H9 (cell line): Measurements from ENCODE around the gene EIF3K. TPM values are rescaled to one million over a fixed set of nuclear protein-coding genes. Genes with fewer than 3 reads are reported as not detected.

Experiments
- DNase-seq: peaks from one replicate; pipeline ENCODE4 v3.0.0-alpha.2; 2017
- H2AFZ ChIP-seq: one replicate; pipeline ENCODE4 v1.6.1; 2013; ENCODE audit warnings: mild to moderate bottlenecking, low read length, control low read depth, moderate library complexity
- H2AK5ac ChIP-seq: 2 replicates; pipeline ENCODE4 v1.6.1; 2013; ENCODE audit warnings: low read length, control low read depth, mixed read lengths; ENCODE audit not compliant: insufficient read length
- H2BK120ac ChIP-seq: one replicate; pipeline ENCODE4 v1.6.1; 2013; ENCODE audit warnings: low read depth, mild to moderate bottlenecking, low read length, control low read depth, inconsistent platforms; ENCODE audit not compliant: poor library complexity, severe bottlenecking
- H2BK12ac ChIP-seq: 2 replicates; pipeline ENCODE4 v1.6.1; 2013; ENCODE audit warnings: low read length, control low read depth, mixed read lengths, low read depth; ENCODE audit not compliant: insufficient read length
- H2BK15ac ChIP-seq: 2 replicates; pipeline ENCODE4 v1.6.1; 2013; ENCODE audit warnings: low read depth, low read length, control low read depth
- H2BK20ac ChIP-seq: one replicate; pipeline ENCODE4 v1.6.1; 2013; ENCODE audit warnings: low read depth, mild to moderate bottlenecking, low read length, control low read depth, inconsistent platforms; ENCODE audit not compliant: poor library complexity, severe bottlenecking
- H2BK5ac ChIP-seq: 2 replicates; pipeline ENCODE4 v1.6.1; 2013; ENCODE audit warnings: low read length, control low read depth, mixed read lengths; ENCODE audit not compliant: insufficient read length
- H3K14ac ChIP-seq: 2 replicates; pipeline ENCODE4 v1.6.1; 2013; ENCODE audit warnings: low read length, control low read depth; ENCODE audit not compliant: insufficient read depth
- H3K18ac ChIP-seq: 2 replicates; pipeline ENCODE4 v1.6.1; 2013; ENCODE audit warnings: low read depth, mild to moderate bottlenecking, mixed read lengths, low read length, control low read depth; ENCODE audit not compliant: insufficient read length
- H3K23ac ChIP-seq: 2 replicates; pipeline ENCODE4 v1.6.1; 2013; ENCODE audit warnings: low read length, control low read depth, mixed read lengths, low read depth; ENCODE audit not compliant: insufficient read length
- H3K23me2 ChIP-seq: 2 replicates; pipeline ENCODE4 v1.6.1; 2013; ENCODE audit warnings: low read depth, mild to moderate bottlenecking, mixed read lengths, low read length, control low read depth; ENCODE audit not compliant: insufficient read length, poor library complexity, severe bottlenecking
- H3K27ac ChIP-seq: 2 replicates; pipeline ENCODE4 v1.5.1; 2013; ENCODE audit warnings: low read length, control low read depth, mixed read lengths, low read depth; ENCODE audit not compliant: insufficient read length
- H3K27me3 ChIP-seq: 2 replicates; pipeline ENCODE4 v1.6.1; 2013; ENCODE audit warnings: low read length, control low read depth, inconsistent platforms; ENCODE audit not compliant: insufficient read depth
- H3K4ac ChIP-seq: 2 replicates; pipeline ENCODE4 v1.6.1; 2013; ENCODE audit warnings: low read depth, mild to moderate bottlenecking, control low read depth, inconsistent platforms, low read length, moderate library complexity
- H3K4me1 ChIP-seq: 2 replicates; pipeline ENCODE4 v1.6.1; 2013; ENCODE audit warnings: low read length, control low read depth, inconsistent platforms; ENCODE audit not compliant: insufficient read depth
- H3K4me2 ChIP-seq: 2 replicates; pipeline ENCODE4 v1.6.1; 2013; ENCODE audit warnings: low read length, control low read depth, mixed read lengths; ENCODE audit not compliant: insufficient read length, insufficient read depth
- H3K56ac ChIP-seq: 2 replicates; pipeline ENCODE4 v1.6.1; 2013; ENCODE audit warnings: low read depth, mild to moderate bottlenecking, mixed read lengths, low read length, control low read depth; ENCODE audit not compliant: insufficient read length
- H3K79me1 ChIP-seq: 2 replicates; pipeline ENCODE4 v1.6.1; 2013; ENCODE audit warnings: low read depth, mild to moderate bottlenecking, moderate library complexity, low read length, control low read depth, inconsistent platforms; ENCODE audit not compliant: insufficient read depth, poor library complexity, severe bottlenecking
- H3K79me2 ChIP-seq: 2 replicates; pipeline ENCODE4 v1.6.1; 2013; ENCODE audit warnings: low read length, control low read depth, inconsistent platforms; ENCODE audit not compliant: insufficient read depth
- H3K9ac ChIP-seq: 2 replicates; pipeline ENCODE4 v1.6.1; 2013; ENCODE audit warnings: low read length, control low read depth, mixed read lengths; ENCODE audit not compliant: insufficient read length; ENCODE audit errors: extremely low read depth
- H3K9me3 ChIP-seq: one replicate; pipeline ENCODE4 v1.6.1; 2013; ENCODE audit warnings: low read depth, low read length, inconsistent platforms; ENCODE audit not compliant: control insufficient read depth
- H3T11ph ChIP-seq: one replicate; pipeline ENCODE4 v1.6.1; 2013; ENCODE audit warnings: mild to moderate bottlenecking, low read length, control low read depth, inconsistent platforms
- H4K20me1 ChIP-seq: one replicate; pipeline ENCODE4 v1.6.1; 2013; ENCODE audit not compliant: control insufficient read depth, insufficient read length, insufficient read depth
- H4K5ac ChIP-seq: 2 replicates; pipeline ENCODE4 v1.6.1; 2013; ENCODE audit warnings: low read depth, mild to moderate bottlenecking, mixed read lengths, low read length, control low read depth; ENCODE audit not compliant: insufficient read length
- H4K8ac ChIP-seq: replicated peaks from 2 replicates; pipeline ENCODE4 v1.6.1; 2013; ENCODE audit warnings: low read length, control low read depth, mixed read lengths, low read depth; ENCODE audit not compliant: insufficient read length
- H4K91ac ChIP-seq: 2 replicates; pipeline ENCODE4 v1.6.1; 2013; ENCODE audit warnings: low read depth, mild to moderate bottlenecking, moderate library complexity, mixed read lengths, low read length, control low read depth; ENCODE audit not compliant: insufficient read length
- H3K27ac Mint-ChIP-seq, 3 experiments: 2 replicates in 2 of 3; 3 replicates in 1 of 3; pipeline ENCODE4 v1.8.0; 2020 to 2021; ENCODE audit warnings: mixed read lengths in 3 of 3, mild to moderate bottlenecking in 1 of 3, moderate library complexity in 1 of 3
- H3K27me3 Mint-ChIP-seq: 2 replicates; pipeline ENCODE4 v1.8.0; 2021; ENCODE audit warnings: low read depth, mild to moderate bottlenecking, moderate library complexity, mixed read lengths
- H3K36me3 Mint-ChIP-seq, 3 experiments: 2 replicates in 2 of 3; 3 replicates in 1 of 3; pipeline ENCODE4 v1.8.0; 2020 to 2021; ENCODE audit warnings: low read depth in 3 of 3, mixed read lengths in 3 of 3; ENCODE audit not compliant: insufficient read depth in 1 of 3
- H3K4me1 Mint-ChIP-seq, 2 experiments: 2 replicates each; pipeline ENCODE4 v1.8.0; 2020; ENCODE audit warnings: mixed read lengths in 2 of 2
- H3K4me3 Mint-ChIP-seq, 2 experiments: 2 replicates in 1 of 2; 3 replicates in 1 of 2; pipeline ENCODE4 v1.8.0; 2020 to 2021; ENCODE audit warnings: mild to moderate bottlenecking in 2 of 2, mixed read lengths in 2 of 2, moderate library complexity in 1 of 2
- H3K9me3 Mint-ChIP-seq, 2 experiments: 2 replicates in 1 of 2; 3 replicates in 1 of 2; pipeline ENCODE4 v1.8.0; 2020; ENCODE audit warnings: mild to moderate bottlenecking in 2 of 2, mixed read lengths in 2 of 2, moderate library complexity in 1 of 2
- WGBS: extraction: QIAGEN DNeasy Blood & Tissue Kit; methylation state at CpG from one replicate; pipeline ENCODE4 v1.1.7; 2013; ENCODE audit warnings: missing lambda C conversion rate, low lambda C conversion rate, mixed read lengths; ENCODE audit not compliant: insufficient read length; ENCODE audit errors: extremely low coverage; 5-methylcytosine and 5-hydroxymethylcytosine counted together
- total RNA-seq: library from RNA; stranded (reverse); gene quantifications from 2 replicates; pipeline ENCODE4 v1.2.1, GENCODE V29; 2021
- TF ChIP-seq, protein P1 (sequence below): fragments of 200-600 bp; sonication (generic); conservative IDR thresholded peaks from 3 replicates; pipeline ENCODE4 v1.8.0; 2021; ENCODE audit warnings: antibody characterized with exemption, mild to moderate bottlenecking

EIF3K gene
- total RNA-seq, 1 experiment from 2014 or later: 345 TPM

DNA sequence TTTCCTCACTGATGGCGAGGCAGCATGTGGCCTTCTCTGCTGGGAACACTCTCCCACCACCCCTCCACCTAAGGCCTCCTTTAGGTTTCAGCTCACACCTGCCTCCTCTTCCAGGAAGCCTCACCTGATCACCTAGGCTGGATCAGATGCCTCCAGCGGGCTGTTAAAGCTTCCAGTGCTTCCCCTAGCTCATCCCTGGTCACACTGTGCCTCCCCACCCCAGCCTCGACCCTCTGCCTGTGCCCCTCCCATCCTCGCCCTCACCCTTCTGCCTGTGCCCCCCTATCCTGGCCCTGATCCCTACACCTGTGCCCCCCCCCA is 35.0 kb upstream of the EIF3K start:
- WGBS: no CpG with 5 or more reads among the region's 4 CpGs
- H3T11ph ChIP-seq: no peak overlapping the region
- H3K27me3 ChIP-seq: no peaks in the 10 kb centered on the region
- H2BK5ac ChIP-seq: no peak overlapping the region
- peaks cover 5 to 31% (median 26%) of the 10 kb centered on the region in 3 experiments for H3K36me3 Mint-ChIP-seq
- TF ChIP-seq, protein P1, sequence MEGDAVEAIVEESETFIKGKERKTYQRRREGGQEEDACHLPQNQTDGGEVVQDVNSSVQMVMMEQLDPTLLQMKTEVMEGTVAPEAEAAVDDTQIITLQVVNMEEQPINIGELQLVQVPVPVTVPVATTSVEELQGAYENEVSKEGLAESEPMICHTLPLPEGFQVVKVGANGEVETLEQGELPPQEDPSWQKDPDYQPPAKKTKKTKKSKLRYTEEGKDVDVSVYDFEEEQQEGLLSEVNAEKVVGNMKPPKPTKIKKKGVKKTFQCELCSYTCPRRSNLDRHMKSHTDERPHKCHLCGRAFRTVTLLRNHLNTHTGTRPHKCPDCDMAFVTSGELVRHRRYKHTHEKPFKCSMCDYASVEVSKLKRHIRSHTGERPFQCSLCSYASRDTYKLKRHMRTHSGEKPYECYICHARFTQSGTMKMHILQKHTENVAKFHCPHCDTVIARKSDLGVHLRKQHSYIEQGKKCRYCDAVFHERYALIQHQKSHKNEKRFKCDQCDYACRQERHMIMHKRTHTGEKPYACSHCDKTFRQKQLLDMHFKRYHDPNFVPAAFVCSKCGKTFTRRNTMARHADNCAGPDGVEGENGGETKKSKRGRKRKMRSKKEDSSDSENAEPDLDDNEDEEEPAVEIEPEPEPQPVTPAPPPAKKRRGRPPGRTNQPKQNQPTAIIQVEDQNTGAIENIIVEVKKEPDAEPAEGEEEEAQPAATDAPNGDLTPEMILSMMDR: no peak
- H2BK15ac ChIP-seq: no peak overlapping the region
- H3K4me1 ChIP-seq: no peaks in the 10 kb centered on the region
- no peak overlapping the region for H3K9ac ChIP-seq
- H3K79me1 ChIP-seq: no peaks in the 10 kb centered on the region
- no peaks in the 10 kb centered on the region for H3K9me3 ChIP-seq
- no peak overlapping the region for H3K18ac ChIP-seq
- no peak for DNase-seq
- H3K27me3 Mint-ChIP-seq: no peaks in the 10 kb centered on the region
- H4K20me1 ChIP-seq: no peaks in the 10 kb centered on the region
- H3K4me3 Mint-ChIP-seq: no peak overlapping the region
- no peak overlapping the region for H3K23ac ChIP-seq
- H3K79me2 ChIP-seq: no peaks in the 10 kb centered on the region
- H2AFZ ChIP-seq: no peak overlapping the region
- H3K4ac ChIP-seq: no peak overlapping the region
- H2BK120ac ChIP-seq: no peak overlapping the region
- H3K4me2 ChIP-seq: no peak overlapping the region
- no peak overlapping the region for H3K27ac ChIP-seq
- no peak overlapping the region for H4K5ac ChIP-seq
- no peaks in the 10 kb centered on the region for H3K4me1 Mint-ChIP-seq
- no peaks in the 10 kb centered on the region for H3K9me3 Mint-ChIP-seq
- no peak overlapping the region for H3K56ac ChIP-seq
- H2BK20ac ChIP-seq: no peak overlapping the region
- no peak overlapping the region for H3K14ac ChIP-seq
- no peak overlapping the region for H4K91ac ChIP-seq
- peak overlapping the region in 2 of 3 experiments; percentile 27 to 31; a peak in 2 of 7 replicates for H3K27ac Mint-ChIP-seq
- no peaks in the 10 kb centered on the region for H3K23me2 ChIP-seq
- no peak overlapping the region for H4K8ac ChIP-seq
- no peak overlapping the region for H2AK5ac ChIP-seq
- no peak overlapping the region for H2BK12ac ChIP-seq
